Endothelial cell of umbilical vein (primary cell): ENCODE measurements around the gene CHRND.

Experiments
- CTCF ChIP-seq, 2 donors: IDR thresholded peaks; 1 replicate in 1 of 2; 2 replicates in 1 of 2; pipeline ENCODE4 v1.5.1; 2011; ENCODE audit warnings: low read length in 2 of 2, mild to moderate bottlenecking in 2 of 2, moderate library complexity in 2 of 2, control low read depth in 1 of 2, inconsistent platforms in 1 of 2, low read depth in 1 of 2; ENCODE audit not compliant: insufficient read depth in 1 of 2; ENCODE audit errors: extremely low read depth in 1 of 2
- EZH2 ChIP-seq: IDR thresholded peaks from 2 replicates; pipeline ENCODE4 v1.6.1; 2012; ENCODE audit warnings: borderline replicate concordance, low read depth, mild to moderate bottlenecking, moderate library complexity, low read length, inconsistent platforms; ENCODE audit not compliant: severe bottlenecking
- POLR2A ChIP-seq: IDR thresholded peaks from 2 replicates; pipeline ENCODE4 v1.6.1; 2012; ENCODE audit warnings: low read depth, mild to moderate bottlenecking, control low read depth, low read length
- POLR2AphosphoS5 ChIP-seq: IDR thresholded peaks from 2 replicates; pipeline ENCODE4 v1.6.1; 2012; ENCODE audit warnings: low read depth, mild to moderate bottlenecking, control low read depth, low read length, moderate library complexity; ENCODE audit not compliant: insufficient read depth

DNA sequence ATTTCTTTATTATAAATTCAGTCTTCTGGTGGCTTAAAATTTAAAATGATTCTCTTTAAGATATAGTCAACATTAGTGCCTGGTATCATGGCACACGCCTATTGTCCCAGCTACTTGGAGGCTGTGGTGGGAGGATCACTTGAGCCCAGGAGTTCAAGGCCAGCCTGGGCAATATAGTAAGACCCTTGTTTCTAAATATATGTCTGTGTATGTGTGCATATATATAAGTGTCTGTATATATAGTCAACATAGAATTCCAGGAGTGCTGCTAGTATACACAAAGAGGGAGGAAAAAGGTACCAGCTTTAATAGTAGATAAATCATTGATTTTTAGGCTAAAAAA is 49.4 kb downstream of the CHRND start:
- TF ChIP-seq CTCF (IDR thresholded peaks at IDR 0.05; ENCODE audit: extremely low read depth in 1 of 2, insufficient read depth in 1 of 2, low read depth in 1 of 2, low read length in 2 of 2) (no peak), EZH2 (no peak), POLR2AphosphoS5 (no peak), POLR2A (no peak)
